GM23338 (cell line): Measurements from ENCODE around the gene EXOC4. TPM values are rescaled to one million over a fixed set of nuclear protein-coding genes. Genes with fewer than 3 reads are reported as not detected.

Experiments
- ATAC-seq: fragments of 200-7000 bp; cut with Tn5 transposase; 3 replicates; pipeline ENCODE4 v1.9.1; 2020
- DNase-seq: peaks from one replicate; pipeline ENCODE4 v3.0.0-alpha.2; 2015; ENCODE audit warnings: low spot score
- H2AFZ ChIP-seq: fragments of 200-600 bp; sonication (generic); 2 replicates; pipeline ENCODE4 v1.8.0; 2016; ENCODE audit warnings: antibody characterized with exemption, mild to moderate bottlenecking, moderate library complexity
- H3F3A ChIP-seq: fragments of 200-600 bp; sonication (generic); replicated peaks from 2 replicates; pipeline ENCODE4 v1.8.0; 2017; ENCODE audit warnings: antibody characterized with exemption, mixed run types, low read depth
- H3K27ac ChIP-seq: fragments of 200-600 bp; sonication (generic); 2 replicates; pipeline ENCODE4 v1.6.1; 2016; ENCODE audit warnings: low read depth
- H3K27me3 ChIP-seq: fragments of 200-600 bp; sonication (generic); 2 replicates; pipeline ENCODE4 v1.8.0; 2016; ENCODE audit warnings: mild to moderate bottlenecking, mixed run types, moderate library complexity; ENCODE audit not compliant: insufficient read depth
- H3K36me3 ChIP-seq: fragments of 200-600 bp; sonication (generic); 2 replicates; pipeline ENCODE4 v1.8.0; 2016; ENCODE audit warnings: mild to moderate bottlenecking; ENCODE audit not compliant: insufficient read depth
- H3K4me1 ChIP-seq: fragments of 200-600 bp; sonication (generic); 2 replicates; pipeline ENCODE4 v1.8.0; 2016; ENCODE audit warnings: mild to moderate bottlenecking, moderate library complexity; ENCODE audit not compliant: insufficient read depth
- H3K4me2 ChIP-seq: fragments of 200-600 bp; sonication (generic); 2 replicates; pipeline ENCODE4 v1.7.1; 2017; ENCODE audit warnings: mixed run types
- H3K4me3 ChIP-seq: fragments of 200-600 bp; sonication (generic); 2 replicates; pipeline ENCODE4 v1.6.1; 2016; ENCODE audit warnings: mixed run types
- H3K79me2 ChIP-seq: fragments of 200-600 bp; sonication (generic); replicated peaks from 2 replicates; pipeline ENCODE4 v1.8.0; 2017; ENCODE audit warnings: mild to moderate bottlenecking; ENCODE audit not compliant: insufficient read depth
- H3K9me2 ChIP-seq: fragments of 200-600 bp; sonication (generic); 2 replicates; pipeline ENCODE4 v1.8.0; 2017; ENCODE audit not compliant: insufficient read depth
- H4K20me1 ChIP-seq: fragments of 200-600 bp; sonication (generic); replicated peaks from 2 replicates; pipeline ENCODE4 v1.8.0; 2017; ENCODE audit warnings: mild to moderate bottlenecking; ENCODE audit not compliant: insufficient read depth
- H3K27ac Mint-ChIP-seq: 2 replicates; pipeline ENCODE4 v1.8.0; 2020; ENCODE audit warnings: inconsistent platforms, mild to moderate bottlenecking, moderate library complexity, mixed read lengths
- H3K27me3 Mint-ChIP-seq: 3 replicates; pipeline ENCODE4 v1.8.0; 2022; ENCODE audit warnings: low read depth, mild to moderate bottlenecking, moderate library complexity, mixed read lengths, inconsistent platforms; ENCODE audit not compliant: insufficient read depth, poor library complexity
- H3K36me3 Mint-ChIP-seq: 3 replicates; pipeline ENCODE4 v1.8.0; 2021; ENCODE audit warnings: low read depth, mild to moderate bottlenecking, inconsistent platforms, moderate library complexity, mixed read lengths
- H3K4me1 Mint-ChIP-seq: 3 replicates; pipeline ENCODE4 v1.8.0; 2020; ENCODE audit warnings: mild to moderate bottlenecking, inconsistent platforms, mixed read lengths
- H3K4me3 Mint-ChIP-seq: 3 replicates; pipeline ENCODE4 v1.8.0; 2021; ENCODE audit warnings: moderate library complexity, mild to moderate bottlenecking, inconsistent platforms, mixed read lengths
- H3K9me3 Mint-ChIP-seq: 3 replicates; pipeline ENCODE4 v1.8.0; 2020; ENCODE audit warnings: moderate library complexity, mild to moderate bottlenecking, inconsistent platforms, mixed read lengths
- ZNF114 ChIP-seq: fragments of 250-450 bp; sonication (Bioruptor Pico); IDR thresholded peaks from 2 replicates; pipeline ENCODE4 v1.5.0; 2020; ENCODE audit warnings: mild to moderate bottlenecking, moderate library complexity
- polyA plus RNA-seq: library from polyadenylated mRNA; unstranded; fragments of >200 nt; fragmentation: Nextera tagmentation; extraction: Ambion mirVana; gene quantifications from 2 replicates; pipeline ENCODE4 v1.2.1, GENCODE V29; 2016
- total RNA-seq: library from RNA; depleted of rRNA; stranded (reverse); fragments of >200 nt; shearing (Covaris generic); gene quantifications from 2 replicates; pipeline ENCODE4 v1.2.3, GENCODE V29; 2014
- TF ChIP-seq, protein P1 (sequence below): IDR thresholded peaks from 2 replicates; pipeline ENCODE4 v1.6.1; 2016; ENCODE audit warnings: antibody characterized with exemption
- TF ChIP-seq, protein P2 (sequence below): fragments of 250-450 bp; sonication (Bioruptor Pico); IDR thresholded peaks from 2 replicates; pipeline ENCODE4 v1.5.0; 2020; ENCODE audit warnings: mild to moderate bottlenecking, moderate library complexity
- TF ChIP-seq, protein P3 (sequence below): IDR thresholded peaks from one replicate; pipeline ENCODE4 v1.6.1; 2018; ENCODE audit warnings: antibody characterized with exemption; ENCODE audit not compliant: unreplicated experiment

The EXOC4 gene
- total and polyA plus RNA-seq, 2 experiments from 2014 or later = 37.5 to 52.7 TPM

DNA sequence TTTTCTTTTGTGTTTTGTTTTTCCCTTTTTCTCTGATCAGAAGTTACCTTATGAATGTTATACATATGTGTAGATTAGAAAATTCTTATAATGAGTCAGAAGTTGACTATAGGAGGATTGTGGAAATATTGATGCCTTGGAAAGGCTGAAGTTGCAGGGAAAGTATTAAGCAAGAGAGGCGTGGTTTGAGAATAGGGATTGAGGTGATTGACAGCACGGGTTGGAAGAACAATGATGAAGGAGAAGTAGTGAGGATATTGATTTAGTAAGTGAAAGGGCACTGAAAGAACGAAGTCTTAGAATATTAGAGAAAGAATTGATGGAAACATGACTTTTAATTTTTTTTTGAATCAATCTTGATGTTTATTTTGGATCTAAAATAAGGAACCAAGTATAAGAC lies 176.0 kb downstream of the EXOC4 start:
- no peak for DNase-seq
- H3K4me2 ChIP-seq = no peak overlapping the region
- H3K27me3 ChIP-seq = no peaks in the 10 kb centered on the region
- Mint-ChIP-seq H3K4me1 (peaks cover 35% of the 10 kb centered on the region), H3K9me3 (peaks cover 8% of the 10 kb centered on the region; the same call in 2 of the 3 replicates), H3K36me3 (peaks cover 30% of the 10 kb centered on the region), H3K27me3 (peaks cover 7% of the 10 kb centered on the region), H3K27ac (no peak overlapping the region), H3K4me3 (no peak overlapping the region)
- H3K36me3 ChIP-seq = no peaks in the 10 kb centered on the region
- no peak for ATAC-seq
- no peaks in the 10 kb centered on the region for H4K20me1 ChIP-seq
- no peaks in the 10 kb centered on the region for H3F3A ChIP-seq
- H3K9me2 ChIP-seq = no peaks in the 10 kb centered on the region
- peaks cover 34% of the 10 kb centered on the region for H3K4me1 ChIP-seq
- no peak overlapping the region for H3K27ac ChIP-seq
- no peaks in the 10 kb centered on the region for H3K79me2 ChIP-seq
- no peak for TF ChIP-seq ZNF114 (CRISPR knock-in tag)
- TF ChIP-seq, protein P1, sequence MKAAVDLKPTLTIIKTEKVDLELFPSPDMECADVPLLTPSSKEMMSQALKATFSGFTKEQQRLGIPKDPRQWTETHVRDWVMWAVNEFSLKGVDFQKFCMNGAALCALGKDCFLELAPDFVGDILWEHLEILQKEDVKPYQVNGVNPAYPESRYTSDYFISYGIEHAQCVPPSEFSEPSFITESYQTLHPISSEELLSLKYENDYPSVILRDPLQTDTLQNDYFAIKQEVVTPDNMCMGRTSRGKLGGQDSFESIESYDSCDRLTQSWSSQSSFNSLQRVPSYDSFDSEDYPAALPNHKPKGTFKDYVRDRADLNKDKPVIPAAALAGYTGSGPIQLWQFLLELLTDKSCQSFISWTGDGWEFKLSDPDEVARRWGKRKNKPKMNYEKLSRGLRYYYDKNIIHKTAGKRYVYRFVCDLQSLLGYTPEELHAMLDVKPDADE = no peak
- TF ChIP-seq, protein P2, sequence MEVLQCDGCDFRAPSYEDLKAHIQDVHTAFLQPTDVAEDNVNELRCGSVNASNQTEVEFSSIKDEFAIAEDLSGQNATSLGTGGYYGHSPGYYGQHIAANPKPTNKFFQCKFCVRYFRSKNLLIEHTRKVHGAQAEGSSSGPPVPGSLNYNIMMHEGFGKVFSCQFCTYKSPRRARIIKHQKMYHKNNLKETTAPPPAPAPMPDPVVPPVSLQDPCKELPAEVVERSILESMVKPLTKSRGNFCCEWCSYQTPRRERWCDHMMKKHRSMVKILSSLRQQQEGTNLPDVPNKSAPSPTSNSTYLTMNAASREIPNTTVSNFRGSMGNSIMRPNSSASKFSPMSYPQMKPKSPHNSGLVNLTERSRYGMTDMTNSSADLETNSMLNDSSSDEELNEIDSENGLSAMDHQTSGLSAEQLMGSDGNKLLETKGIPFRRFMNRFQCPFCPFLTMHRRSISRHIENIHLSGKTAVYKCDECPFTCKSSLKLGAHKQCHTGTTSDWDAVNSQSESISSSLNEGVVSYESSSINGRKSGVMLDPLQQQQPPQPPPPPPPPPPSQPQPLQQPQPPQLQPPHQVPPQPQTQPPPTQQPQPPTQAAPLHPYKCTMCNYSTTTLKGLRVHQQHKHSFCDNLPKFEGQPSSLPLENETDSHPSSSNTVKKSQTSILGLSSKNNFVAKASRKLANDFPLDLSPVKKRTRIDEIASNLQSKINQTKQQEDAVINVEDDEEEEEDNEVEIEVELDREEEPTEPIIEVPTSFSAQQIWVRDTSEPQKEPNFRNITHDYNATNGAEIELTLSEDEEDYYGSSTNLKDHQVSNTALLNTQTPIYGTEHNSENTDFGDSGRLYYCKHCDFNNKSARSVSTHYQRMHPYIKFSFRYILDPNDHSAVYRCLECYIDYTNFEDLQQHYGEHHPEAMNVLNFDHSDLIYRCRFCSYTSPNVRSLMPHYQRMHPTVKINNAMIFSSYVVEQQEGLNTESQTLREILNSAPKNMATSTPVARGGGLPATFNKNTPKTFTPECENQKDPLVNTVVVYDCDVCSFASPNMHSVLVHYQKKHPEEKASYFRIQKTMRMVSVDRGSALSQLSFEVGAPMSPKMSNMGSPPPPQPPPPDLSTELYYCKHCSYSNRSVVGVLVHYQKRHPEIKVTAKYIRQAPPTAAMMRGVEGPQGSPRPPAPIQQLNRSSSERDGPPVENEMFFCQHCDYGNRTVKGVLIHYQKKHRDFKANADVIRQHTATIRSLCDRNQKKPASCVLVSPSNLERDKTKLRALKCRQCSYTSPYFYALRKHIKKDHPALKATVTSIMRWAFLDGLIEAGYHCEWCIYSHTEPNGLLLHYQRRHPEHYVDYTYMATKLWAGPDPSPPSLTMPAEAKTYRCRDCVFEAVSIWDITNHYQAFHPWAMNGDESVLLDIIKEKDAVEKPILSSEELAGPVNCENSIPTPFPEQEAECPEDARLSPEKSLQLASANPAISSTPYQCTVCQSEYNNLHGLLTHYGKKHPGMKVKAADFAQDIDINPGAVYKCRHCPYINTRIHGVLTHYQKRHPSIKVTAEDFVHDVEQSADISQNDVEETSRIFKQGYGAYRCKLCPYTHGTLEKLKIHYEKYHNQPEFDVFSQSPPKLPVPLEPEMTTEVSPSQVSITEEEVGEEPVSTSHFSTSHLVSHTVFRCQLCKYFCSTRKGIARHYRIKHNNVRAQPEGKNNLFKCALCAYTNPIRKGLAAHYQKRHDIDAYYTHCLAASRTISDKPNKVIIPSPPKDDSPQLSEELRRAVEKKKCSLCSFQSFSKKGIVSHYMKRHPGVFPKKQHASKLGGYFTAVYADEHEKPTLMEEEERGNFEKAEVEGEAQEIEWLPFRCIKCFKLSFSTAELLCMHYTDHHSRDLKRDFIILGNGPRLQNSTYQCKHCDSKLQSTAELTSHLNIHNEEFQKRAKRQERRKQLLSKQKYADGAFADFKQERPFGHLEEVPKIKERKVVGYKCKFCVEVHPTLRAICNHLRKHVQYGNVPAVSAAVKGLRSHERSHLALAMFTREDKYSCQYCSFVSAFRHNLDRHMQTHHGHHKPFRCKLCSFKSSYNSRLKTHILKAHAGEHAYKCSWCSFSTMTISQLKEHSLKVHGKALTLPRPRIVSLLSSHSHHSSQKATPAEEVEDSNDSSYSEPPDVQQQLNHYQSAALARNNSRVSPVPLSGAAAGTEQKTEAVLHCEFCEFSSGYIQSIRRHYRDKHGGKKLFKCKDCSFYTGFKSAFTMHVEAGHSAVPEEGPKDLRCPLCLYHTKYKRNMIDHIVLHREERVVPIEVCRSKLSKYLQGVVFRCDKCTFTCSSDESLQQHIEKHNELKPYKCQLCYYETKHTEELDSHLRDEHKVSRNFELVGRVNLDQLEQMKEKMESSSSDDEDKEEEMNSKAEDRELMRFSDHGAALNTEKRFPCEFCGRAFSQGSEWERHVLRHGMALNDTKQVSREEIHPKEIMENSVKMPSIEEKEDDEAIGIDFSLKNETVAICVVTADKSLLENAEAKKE (CRISPR knock-in tag) = no peak
- TF ChIP-seq, protein P3, sequence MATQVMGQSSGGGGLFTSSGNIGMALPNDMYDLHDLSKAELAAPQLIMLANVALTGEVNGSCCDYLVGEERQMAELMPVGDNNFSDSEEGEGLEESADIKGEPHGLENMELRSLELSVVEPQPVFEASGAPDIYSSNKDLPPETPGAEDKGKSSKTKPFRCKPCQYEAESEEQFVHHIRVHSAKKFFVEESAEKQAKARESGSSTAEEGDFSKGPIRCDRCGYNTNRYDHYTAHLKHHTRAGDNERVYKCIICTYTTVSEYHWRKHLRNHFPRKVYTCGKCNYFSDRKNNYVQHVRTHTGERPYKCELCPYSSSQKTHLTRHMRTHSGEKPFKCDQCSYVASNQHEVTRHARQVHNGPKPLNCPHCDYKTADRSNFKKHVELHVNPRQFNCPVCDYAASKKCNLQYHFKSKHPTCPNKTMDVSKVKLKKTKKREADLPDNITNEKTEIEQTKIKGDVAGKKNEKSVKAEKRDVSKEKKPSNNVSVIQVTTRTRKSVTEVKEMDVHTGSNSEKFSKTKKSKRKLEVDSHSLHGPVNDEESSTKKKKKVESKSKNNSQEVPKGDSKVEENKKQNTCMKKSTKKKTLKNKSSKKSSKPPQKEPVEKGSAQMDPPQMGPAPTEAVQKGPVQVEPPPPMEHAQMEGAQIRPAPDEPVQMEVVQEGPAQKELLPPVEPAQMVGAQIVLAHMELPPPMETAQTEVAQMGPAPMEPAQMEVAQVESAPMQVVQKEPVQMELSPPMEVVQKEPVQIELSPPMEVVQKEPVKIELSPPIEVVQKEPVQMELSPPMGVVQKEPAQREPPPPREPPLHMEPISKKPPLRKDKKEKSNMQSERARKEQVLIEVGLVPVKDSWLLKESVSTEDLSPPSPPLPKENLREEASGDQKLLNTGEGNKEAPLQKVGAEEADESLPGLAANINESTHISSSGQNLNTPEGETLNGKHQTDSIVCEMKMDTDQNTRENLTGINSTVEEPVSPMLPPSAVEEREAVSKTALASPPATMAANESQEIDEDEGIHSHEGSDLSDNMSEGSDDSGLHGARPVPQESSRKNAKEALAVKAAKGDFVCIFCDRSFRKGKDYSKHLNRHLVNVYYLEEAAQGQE = no peak
- no peak overlapping the region for H3K4me3 ChIP-seq
- H2AFZ ChIP-seq = no peak overlapping the region
